ENCODE measurements around the gene PPP1R13L.
A peak's percentile ranks its signal among the peaks of the same experiment; 100 is the strongest.

PPP1R13L gene

GRCh38 chr19:45403781-45404556, 900 bp downstream of the PPP1R13L start:
- peak overlapping the region; percentile 85 for H3K4me3 ChIP-seq (ENCODE audit: low read depth, low read length)
- TF ChIP-seq CTCF (IDR thresholded peaks at IDR 0.05; ENCODE audit: low read depth, low read length), result peak; percentile 39; the same call in 1 of the 2 replicates

GRCh38 chr19:45403272-45403671, 1.6 kb downstream of the PPP1R13L start:
- no peak overlapping the region for H3K4me3 ChIP-seq (ENCODE audit: low read depth, low read length)
- no peak for TF ChIP-seq CTCF (IDR thresholded peaks at IDR 0.05; ENCODE audit: low read depth, low read length)

DNA sequence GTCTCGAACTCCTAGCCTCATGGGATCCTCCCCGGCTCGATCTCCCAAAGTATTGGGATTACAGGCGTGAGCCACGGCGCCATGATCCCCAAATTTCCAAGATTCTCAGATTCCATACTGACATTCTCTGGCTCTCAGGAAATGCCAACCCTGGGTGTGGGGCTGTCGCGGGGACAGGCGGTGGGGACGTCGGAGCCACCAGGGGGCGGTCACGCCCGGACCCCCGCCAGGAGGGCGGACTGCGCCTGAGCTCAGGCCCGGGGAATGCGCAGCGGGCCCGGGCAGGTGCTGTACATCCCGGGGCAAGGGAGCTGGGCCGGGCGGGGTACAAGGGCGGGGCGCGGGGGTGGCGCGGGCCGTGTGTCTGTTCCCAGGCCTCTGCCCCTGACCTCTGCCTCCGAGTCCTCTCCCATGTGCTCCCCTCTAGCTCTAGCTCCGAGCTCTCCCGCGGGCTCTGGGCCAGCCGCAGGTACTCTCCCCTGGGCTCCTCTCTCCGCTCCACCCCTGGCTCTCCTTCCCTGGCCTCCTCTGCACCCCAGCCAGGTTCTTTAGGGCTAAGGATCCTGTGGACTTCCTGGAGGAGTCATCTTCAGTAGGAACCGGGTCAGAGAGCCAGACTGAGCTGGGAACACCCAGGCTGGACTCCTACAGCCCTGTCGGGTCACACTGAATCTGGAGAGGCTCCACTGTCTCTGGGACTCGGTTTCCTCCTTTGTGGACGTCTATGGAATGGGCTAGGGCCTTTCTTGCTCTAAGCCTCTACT, 2.4 kb downstream of the PPP1R13L start:
- peak; percentile 27; the same call in 1 of the 2 replicates for TF ChIP-seq CTCF (IDR thresholded peaks at IDR 0.05; ENCODE audit: low read depth, low read length)
- no peak overlapping the region for H3K4me3 ChIP-seq (ENCODE audit: low read depth, low read length)

- no peak for TF ChIP-seq CTCF (IDR thresholded peaks at IDR 0.05; ENCODE audit: low read depth, low read length)
- H3K4me3 ChIP-seq (ENCODE audit: low read depth, low read length), result no peak overlapping the region
These were observed 3.1 kb downstream of the PPP1R13L start for GRCh38 chr19:45401815-45402214.

DNA sequence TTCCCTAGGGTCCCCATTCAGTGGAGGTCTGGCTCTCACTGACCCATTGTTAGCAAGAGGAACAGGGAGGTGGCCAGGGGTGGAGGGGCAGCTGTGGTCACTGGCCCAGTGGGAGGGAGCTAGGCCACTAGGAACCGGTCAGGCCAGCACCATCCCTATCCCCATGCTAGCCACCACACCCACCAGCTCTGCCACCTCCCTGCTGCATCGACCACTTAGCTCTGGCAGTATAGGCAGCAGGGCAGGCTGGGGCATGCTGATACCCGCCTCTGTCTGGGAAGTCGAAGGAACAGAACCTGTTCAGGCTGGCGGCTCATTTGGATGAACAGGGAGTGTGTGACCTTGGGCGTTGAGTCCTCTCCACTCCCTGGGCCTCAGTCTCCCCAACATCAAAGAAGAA, 4.7 kb downstream of the PPP1R13L start:
- no peak overlapping the region for H3K4me3 ChIP-seq (ENCODE audit: low read depth, low read length)
- no peak for TF ChIP-seq CTCF (IDR thresholded peaks at IDR 0.05; ENCODE audit: low read depth, low read length)

GRCh38 chr19:45395821-45396617, 8.8 kb downstream of the PPP1R13L start:
- H3K4me3 ChIP-seq (ENCODE audit: low read depth, low read length), result no peak overlapping the region
- TF ChIP-seq CTCF (IDR thresholded peaks at IDR 0.05; ENCODE audit: low read depth, low read length), result no peak
